ENCODE results near the gene RFPL3. TPM values are rescaled to one million over a fixed set of nuclear protein-coding genes. Genes with fewer than 3 reads are reported as not detected.
"Not testable (repeated sequence)": the region's sequence is repeated elsewhere in the genome, so short reads cannot be mapped to it uniquely, and the experiment has no call there.

RFPL3 gene
- not detected for total RNA-seq (2021; ENCODE audit: unreplicated experiment)
- polyA plus RNA-seq (2012; ENCODE audit: insufficient read length) = not detected
- Bru-seq, nascent RNA = not detected
- BruChase-seq, experiment 1, labeled RNA remaining after a 2-hour chase = not detected
- not detected for BruChase-seq, experiment 2, labeled RNA remaining after a 6-hour chase
- long read RNA-seq = 0 reads

GRCh38 chr22:32357567-32357966, at the start of gene RFPL3:
Gene RFPL3 (plus strand): TSS chr22:32357867. CDS start chr22:32358072, 205 bp downstream.
- in situ Hi-C loops (cut with HindIII; ENCODE audit: low pct_unique_long_range_greater_than_20kb, low sequenced_read_pairs); H3K4me1 ChIP-seq (ENCODE audit: control insufficient read depth, insufficient read depth, low read length); POLR2A ChIA-PET; H3K4me3 ChIP-seq (ENCODE audit: low read depth in 2 of 2, low read length in 2 of 2); DNase-seq (ENCODE audit: low read depth, low spot score); H3K9me3 ChIP-seq (ENCODE audit: control insufficient read depth, insufficient read depth, low read depth, low read length); H3K27me3 ChIP-seq (ENCODE audit: control insufficient read depth, insufficient read depth, low read length); BruUV-seq (replicated peaks); CTCF ChIA-PET; ATAC-seq; H3K36me3 ChIP-seq (ENCODE audit: control insufficient read depth, insufficient read depth, low read length); H3K27ac ChIP-seq (ENCODE audit: low read length); intact Hi-C loops (cut with micrococcal nuclease; ENCODE audit: unreplicated experiment): not testable (repeated sequence)

GRCh38 chr22:32308191-32308590, 49.5 kb upstream of the RFPL3 start:
- POLR2A ChIA-PET = no interaction called here
- no TSS peak for BruUV-seq (replicated peaks)
- no peak overlapping the region for H3K27ac ChIP-seq (ENCODE audit: low read length)
- ATAC-seq = no peak
- no peaks in the 10 kb centered on the region for H3K4me1 ChIP-seq (ENCODE audit: control insufficient read depth, insufficient read depth, low read length)
- intact Hi-C loops (cut with micrococcal nuclease; ENCODE audit: unreplicated experiment) (no loop called here), in situ Hi-C loops (cut with HindIII; ENCODE audit: low pct_unique_long_range_greater_than_20kb, low sequenced_read_pairs) (no loop called here)
- no peak for DNase-seq (ENCODE audit: low read depth, low spot score)
- no peaks in the 10 kb centered on the region for H3K27me3 ChIP-seq (ENCODE audit: control insufficient read depth, insufficient read depth, low read length)
- TF ChIP-seq REST (IDR thresholded peaks at IDR 0.05; ENCODE audit: insufficient read depth in 1 of 2, low read depth in 2 of 2, low read length in 1 of 2) (no peak), CTCF (IDR thresholded peaks at IDR 0.05) (no peak), TCF7L2 (IDR thresholded peaks at IDR 0.05; ENCODE audit: low read depth, low read length) (no peak), SIN3A (IDR thresholded peaks at IDR 0.05; ENCODE audit: borderline replicate concordance, insufficient read depth, low read depth, low read length) (no peak), POLR2AphosphoS5 (IDR thresholded peaks at IDR 0.05; ENCODE audit: low read depth, low read length) (no peak)
- no peaks in the 10 kb centered on the region for H3K36me3 ChIP-seq (ENCODE audit: control insufficient read depth, insufficient read depth, low read length)
- CTCF ChIA-PET = no interaction called here
- H3K9me3 ChIP-seq (ENCODE audit: control insufficient read depth, insufficient read depth, low read depth, low read length) = no peaks in the 10 kb centered on the region
- H3K4me3 ChIP-seq (ENCODE audit: low read depth in 2 of 2, low read length in 2 of 2) = no peak overlapping the region

- Histone ChIP-seq H3K36me3 (ENCODE audit: control insufficient read depth, insufficient read depth, low read length) (no peaks in the 10 kb centered on the region), H3K9me3 (ENCODE audit: control insufficient read depth, insufficient read depth, low read depth, low read length) (no peaks in the 10 kb centered on the region), H3K27me3 (ENCODE audit: control insufficient read depth, insufficient read depth, low read length) (no peaks in the 10 kb centered on the region), H3K4me3 (ENCODE audit: low read depth in 2 of 2, low read length in 2 of 2) (no peak overlapping the region), H3K4me1 (ENCODE audit: control insufficient read depth, insufficient read depth, low read length) (no peaks in the 10 kb centered on the region), H3K27ac (ENCODE audit: low read length) (no peak overlapping the region)
- DNase-seq (ENCODE audit: low read depth, low spot score) (no peak), ATAC-seq (no peak)
- no TSS peak for BruUV-seq (replicated peaks)
- TF ChIP-seq CTCF (IDR thresholded peaks at IDR 0.05) (no peak), SIN3A (IDR thresholded peaks at IDR 0.05; ENCODE audit: borderline replicate concordance, insufficient read depth, low read depth, low read length) (no peak), TCF7L2 (IDR thresholded peaks at IDR 0.05; ENCODE audit: low read depth, low read length) (no peak), REST (IDR thresholded peaks at IDR 0.05; ENCODE audit: insufficient read depth in 1 of 2, low read depth in 2 of 2, low read length in 1 of 2) (no peak)
- CTCF ChIA-PET = no interaction called here
- intact Hi-C loops (cut with micrococcal nuclease; ENCODE audit: unreplicated experiment) (no loop called here), in situ Hi-C loops (cut with HindIII; ENCODE audit: low pct_unique_long_range_greater_than_20kb, low sequenced_read_pairs) (no loop called here)
- POLR2A ChIA-PET = no interaction called here
These were observed 48.7 kb upstream of the RFPL3 start for GRCh38 chr22:32308934-32309333.
